ENCODE data around the gene NUMB. TPM values are rescaled to one million over a fixed set of nuclear protein-coding genes. Genes with fewer than 3 reads are reported as not detected.

Gene NUMB
- total and polyA plus RNA-seq, 2 of the 13 experiments (the other 11 are each of a cell fraction or from before 2014, with no cell fraction given) = 20.3 to 71.1 TPM

DNA sequence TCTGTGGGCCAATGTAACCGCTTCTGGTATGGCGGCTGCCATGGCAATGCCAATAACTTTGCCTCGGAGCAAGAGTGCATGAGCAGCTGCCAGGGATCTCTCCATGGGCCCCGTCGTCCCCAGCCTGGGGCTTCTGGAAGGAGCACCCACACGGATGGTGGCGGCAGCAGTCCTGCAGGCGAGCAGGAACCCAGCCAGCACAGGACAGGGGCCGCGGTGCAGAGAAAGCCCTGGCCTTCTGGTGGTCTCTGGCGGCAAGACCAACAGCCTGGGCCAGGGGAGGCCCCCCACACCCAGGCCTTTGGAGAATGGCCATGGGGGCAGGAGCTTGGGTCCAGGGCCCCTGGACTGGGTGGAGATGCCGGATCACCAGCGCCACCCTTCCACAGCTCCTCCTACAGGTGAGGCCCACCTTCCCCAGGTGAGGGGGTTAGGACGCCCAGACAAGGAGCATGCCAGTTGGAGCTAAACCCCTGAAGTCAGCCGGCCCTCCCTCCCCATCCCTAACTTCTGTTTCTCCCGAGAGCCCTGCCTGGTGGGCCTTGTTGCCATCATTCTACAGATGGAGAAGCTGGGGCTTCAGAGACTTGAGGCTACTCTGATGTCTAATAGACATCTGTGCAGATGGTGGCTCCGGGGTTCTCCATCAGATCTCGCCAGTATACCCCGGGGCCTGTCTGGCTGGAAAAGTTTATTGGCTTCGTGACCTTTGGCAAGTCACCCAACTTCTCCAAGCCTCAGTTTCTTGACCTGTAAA, 195.7 kb downstream of the NUMB start:
- Histone ChIP-seq H3K27me3 (ENCODE audit: control insufficient read depth in 1 of 2, insufficient read depth in 2 of 2, low read length in 2 of 2) (peaks cover 2 to 45% of the 10 kb centered on the region in 2 experiments; a peak in 3 of 5 replicates), H3K27ac (ENCODE audit: extremely low read length, insufficient read depth, low read length) (no peak overlapping the region), H3K36me3 (replicated peaks in 1 of 2; ENCODE audit: control insufficient read depth in 1 of 2, insufficient read depth in 2 of 2, low read length in 2 of 2) (no peaks in the 10 kb centered on the region), H3K9me3 (ENCODE audit: low read length) (no peaks in the 10 kb centered on the region), H3K4me2 (ENCODE audit: low read depth, low read length) (no peak overlapping the region), H3K4me3 (replicated peaks in 1 of 3; ENCODE audit: insufficient read depth in 1 of 3, low read depth in 2 of 3, low read length in 3 of 3) (no peak overlapping the region), H4K20me1 (ENCODE audit: insufficient read depth, low read length) (no peaks in the 10 kb centered on the region), H3K9ac (ENCODE audit: insufficient read depth, low read depth, low read length) (no peak overlapping the region), H3K79me2 (ENCODE audit: insufficient read depth, low read length) (no peaks in the 10 kb centered on the region), H2AFZ (ENCODE audit: low read length) (no peak overlapping the region), H3K4me1 (ENCODE audit: insufficient read depth, low read length) (peaks cover 46% of the 10 kb centered on the region)
- ATAC-seq (no peak), DNase-seq (ENCODE audit: low spot score) (no peak), FAIRE-seq (no peak)
- ChIA-PET POLR2A (interaction anchor here (1.2 kb wide), 1 partner anchor 199 kb away, joined by 3 read pairs; no protein-coding TSS in a partner anchor), CTCF (ENCODE audit: low intra/inter-chr PET ratio, low total read pairs) (no interaction called here)
- 45% methylated on average over 8 of the region's 20 CpGs for WGBS (ENCODE audit: low lambda C conversion rate)
- in situ Hi-C loops (cut with HindIII; ENCODE audit: extremely low pct_ligation_motif_present, low pct_unique_long_range_greater_than_20kb) (no loop called here), intact Hi-C loops (cut with micrococcal nuclease; ENCODE audit: unreplicated experiment) (no loop called here)
- no TSS peak for BruUV-seq (replicated peaks)
- 0 out of 2 replicates have a peak, but pooled peaks have one; percentile 30 for TF ChIP-seq ZNF629 (CRISPR knock-in tag; conservative IDR thresholded peaks at IDR 0.05)
- no peak for TF ChIP-seq SIN3B (IDR thresholded peaks at IDR 0.05; ENCODE audit: low read length)
- TF ChIP-seq PAX8 (CRISPR knock-in tag; IDR thresholded peaks at IDR 0.05; ENCODE audit: borderline replicate concordance) = no peak
- no peak for TF ChIP-seq ZNF292 (CRISPR knock-in tag; IDR thresholded peaks at IDR 0.05; ENCODE audit: borderline replicate concordance, low read depth)
- TF ChIP-seq KLF16 (CRISPR knock-in tag; IDR thresholded peaks at IDR 0.05) = no peak

GRCh38 chr14:73261520-73262426, 196.6 kb downstream of the NUMB start:
- Histone ChIP-seq H3K4me2 (ENCODE audit: low read depth, low read length) (0 out of 2 replicates have a peak overlapping the region, but pooled peaks have one; percentile 16), H3K9me3 (ENCODE audit: low read length) (no peaks in the 10 kb centered on the region), H2AFZ (ENCODE audit: low read length) (no peak overlapping the region), H3K9ac (ENCODE audit: insufficient read depth, low read depth, low read length) (no peak overlapping the region), H3K79me2 (ENCODE audit: insufficient read depth, low read length) (no peaks in the 10 kb centered on the region), H3K27ac (ENCODE audit: extremely low read length, insufficient read depth, low read length) (no peak overlapping the region), H3K27me3 (ENCODE audit: control insufficient read depth in 1 of 2, insufficient read depth in 2 of 2, low read length in 2 of 2) (peaks cover 2 to 42% of the 10 kb centered on the region in 2 experiments; a peak in 3 of 5 replicates), H3K36me3 (replicated peaks in 1 of 2; ENCODE audit: control insufficient read depth in 1 of 2, insufficient read depth in 2 of 2, low read length in 2 of 2) (no peaks in the 10 kb centered on the region), H3K4me1 (ENCODE audit: insufficient read depth, low read length) (peaks cover 46% of the 10 kb centered on the region), H3K4me3 (replicated peaks in 1 of 3; ENCODE audit: insufficient read depth in 1 of 3, low read depth in 2 of 3, low read length in 3 of 3) (no peak overlapping the region), H4K20me1 (ENCODE audit: insufficient read depth, low read length) (no peaks in the 10 kb centered on the region)
- 28% methylated on average over 3 of the region's 15 CpGs for WGBS (ENCODE audit: low lambda C conversion rate)
- FAIRE-seq = no peak
- TF ChIP-seq CEBPG (CRISPR knock-in tag; IDR thresholded peaks at IDR 0.05) = no peak
- TF ChIP-seq ZKSCAN5 (CRISPR knock-in tag; IDR thresholded peaks at IDR 0.05) = no peak
- TF ChIP-seq FOXO1 (CRISPR knock-in tag; IDR thresholded peaks at IDR 0.05) = no peak
- TF ChIP-seq SNRNP70 (IDR thresholded peaks at IDR 0.05; ENCODE audit: low read depth, low read length) = no peak
- TF ChIP-seq ZNF790 (CRISPR knock-in tag; IDR thresholded peaks at IDR 0.05; ENCODE audit: borderline replicate concordance) = no peak
- BruUV-seq (replicated peaks) = no TSS peak
- peak; percentile 13 for ATAC-seq
- in situ Hi-C loops (cut with HindIII; ENCODE audit: extremely low pct_ligation_motif_present, low pct_unique_long_range_greater_than_20kb) (no loop called here), intact Hi-C loops (cut with micrococcal nuclease; ENCODE audit: unreplicated experiment) (no loop called here)
- no peak for DNase-seq (ENCODE audit: low spot score)
- ChIA-PET CTCF (ENCODE audit: low intra/inter-chr PET ratio, low total read pairs) (no interaction called here), POLR2A (no interaction called here)
